ENCODE results near the gene NFIC. TPM values are rescaled to one million over a fixed set of nuclear protein-coding genes. Genes with fewer than 3 reads are reported as not detected.
"Not testable (repeated sequence)": the region's sequence is repeated elsewhere in the genome, so short reads cannot be mapped to it uniquely, and the experiment has no call there.

The NFIC gene
- total RNA-seq, 2 experiments from 2014 or later, result 12.6 to 13.1 TPM

GRCh38 chr19:3430366-3430680, 63.9 kb downstream of the NFIC start:
- not testable (repeated sequence) for H3K9me3 Mint-ChIP-seq, H3K4me3 Mint-ChIP-seq, H3K27ac Mint-ChIP-seq, DNase-seq, H3K27me3 Mint-ChIP-seq
- ChIA-PET POLR2A (interaction anchor here (1.1 kb wide), 1 partner anchor 8 kb away, joined by 3 read pairs; no protein-coding TSS in a partner anchor), CTCF (interaction anchor here (0.7 to 3.1 kb wide), 16 partner anchors 9 to 866 kb away, joined by 3 to 44 read pairs (median 6); partner anchors contain the start of gene DOHH)
- H3K36me3 Mint-ChIP-seq (ENCODE audit: low read depth), result peaks cover 11% of the 10 kb centered on the region
- peaks cover 12% of the 10 kb centered on the region for H3K4me1 Mint-ChIP-seq

DNA sequence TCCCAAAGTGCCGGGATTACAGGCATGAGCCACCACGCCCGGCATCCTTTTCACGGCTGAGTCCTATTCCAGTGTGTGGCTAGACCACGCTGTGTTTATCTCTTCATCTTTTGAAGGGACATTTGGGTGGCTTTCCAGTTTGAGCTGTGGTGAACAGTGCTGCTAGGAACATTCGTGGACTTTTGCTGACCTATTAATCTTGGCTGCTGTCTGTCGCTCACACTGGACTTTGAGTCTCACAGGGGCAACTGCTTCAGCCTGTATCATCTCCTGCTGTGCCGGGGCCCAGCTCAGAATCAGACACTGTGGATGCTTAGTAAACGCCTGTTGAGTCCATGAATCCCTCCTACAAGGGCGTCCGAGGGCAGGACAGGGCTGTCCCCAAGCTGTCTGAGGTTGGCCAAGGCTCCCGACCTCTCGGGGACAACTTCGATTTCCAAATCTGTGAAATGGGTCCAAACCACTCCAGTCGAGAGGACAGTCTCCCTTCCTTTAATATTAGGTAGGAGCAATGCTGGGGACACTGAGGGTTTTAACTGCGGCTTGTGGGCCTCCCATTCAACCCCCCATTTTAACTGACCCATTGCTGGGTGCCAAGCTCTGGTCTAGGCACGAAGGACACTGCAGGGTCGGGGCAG, 65.5 kb downstream of the NFIC start:
- ChIA-PET CTCF (interaction anchor here (0.7 to 3.1 kb wide), 4 partner anchors 8 to 481 kb away, joined by 5 to 16 read pairs (median 8); no protein-coding TSS in a partner anchor), POLR2A (no interaction called here)
- peaks cover 2% of the 10 kb centered on the region for H3K9me3 Mint-ChIP-seq
- H3K27me3 Mint-ChIP-seq, result no peaks in the 10 kb centered on the region
- no peak overlapping the region for H3K4me3 Mint-ChIP-seq
- no peak for DNase-seq
- peaks cover 16% of the 10 kb centered on the region for H3K4me1 Mint-ChIP-seq
- peaks cover 11% of the 10 kb centered on the region for H3K36me3 Mint-ChIP-seq (ENCODE audit: low read depth)
- H3K27ac Mint-ChIP-seq, result no peak overlapping the region

DNA sequence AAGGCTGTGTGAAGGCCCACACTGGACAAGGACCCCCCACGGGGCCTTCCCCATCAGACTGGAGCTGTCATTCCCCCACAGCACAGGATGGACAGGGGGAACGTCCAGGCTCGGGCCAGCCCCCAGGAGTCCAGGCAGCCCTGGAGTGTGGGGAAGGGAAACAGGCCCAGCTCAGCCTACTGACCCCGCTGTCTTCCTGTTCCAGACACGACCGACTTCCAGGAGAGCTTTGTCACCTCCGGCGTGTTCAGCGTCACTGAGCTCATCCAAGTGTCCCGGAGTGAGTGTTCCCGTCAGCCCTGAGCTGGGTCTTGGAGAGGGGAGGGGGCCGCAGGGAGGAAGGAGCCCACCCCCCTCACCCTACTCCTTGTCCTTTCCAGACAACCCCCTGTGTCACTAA, 66.9 kb downstream of the NFIC start:
- DNase-seq, result no peak
- ChIA-PET CTCF (interaction anchor here (0.8 to 1.0 kb wide), 2 partner anchors 10 to 108 kb away, joined by 3 to 4 read pairs; no protein-coding TSS in a partner anchor), POLR2A (no interaction called here)
- Mint-ChIP-seq H3K27me3 (no peaks in the 10 kb centered on the region), H3K9me3 (peaks cover 2% of the 10 kb centered on the region), H3K27ac (no peak overlapping the region), H3K4me3 (no peak overlapping the region), H3K4me1 (peaks cover 16% of the 10 kb centered on the region), H3K36me3 (ENCODE audit: low read depth) (peaks cover 11% of the 10 kb centered on the region)

DNA sequence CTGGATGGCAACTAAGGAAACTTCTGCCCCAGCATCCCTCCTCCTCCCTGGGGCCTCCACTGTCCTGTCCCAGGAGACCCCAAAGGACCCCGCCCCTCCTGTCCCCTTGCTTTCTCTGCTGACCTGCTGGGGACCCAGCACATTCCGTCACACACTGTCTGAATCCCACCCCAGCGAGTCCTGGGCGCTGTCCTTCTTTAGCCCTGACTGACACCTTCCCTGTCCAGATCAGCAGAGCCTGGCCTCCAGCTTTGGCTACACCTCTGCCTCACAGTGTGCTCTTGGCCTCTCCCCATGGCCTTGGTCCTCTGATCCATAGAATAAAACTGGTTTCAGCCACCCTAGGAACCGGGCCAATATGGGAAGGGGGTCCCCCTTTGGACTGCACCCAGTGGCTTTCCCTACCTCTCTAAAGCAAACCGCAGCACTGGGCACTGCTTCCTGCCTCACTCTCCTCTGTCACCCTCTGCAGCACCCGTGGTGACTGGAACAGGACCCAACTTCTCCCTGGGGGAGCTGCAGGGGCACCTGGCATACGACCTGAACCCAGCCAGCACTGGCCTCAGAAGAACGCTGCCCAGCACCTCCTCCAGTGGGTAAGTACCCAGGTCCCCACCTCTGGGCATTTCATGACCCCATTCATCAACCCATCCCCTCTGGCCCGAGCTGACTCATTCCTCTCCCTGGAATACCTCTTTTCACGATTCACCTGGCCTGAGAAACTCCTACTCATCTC, 67.6 kb downstream of the NFIC start:
- Mint-ChIP-seq H3K27me3 (no peaks in the 10 kb centered on the region), H3K4me1 (peaks cover 16% of the 10 kb centered on the region), H3K9me3 (peaks cover 2% of the 10 kb centered on the region), H3K27ac (peak overlapping the region; percentile 95), H3K36me3 (ENCODE audit: low read depth) (peaks cover 11% of the 10 kb centered on the region), H3K4me3 (peak overlapping the region; percentile 97)
- ChIA-PET POLR2A (interaction anchor here (0.7 to 1.0 kb wide), 2 partner anchors 50 to 74 kb away, joined by 3 read pairs; no protein-coding TSS in a partner anchor), CTCF (interaction anchor here (1.0 to 1.6 kb wide), 2 partner anchors 9 to 37 kb away, joined by 3 to 4 read pairs; no protein-coding TSS in a partner anchor)
- DNase-seq, result no peak

DNA sequence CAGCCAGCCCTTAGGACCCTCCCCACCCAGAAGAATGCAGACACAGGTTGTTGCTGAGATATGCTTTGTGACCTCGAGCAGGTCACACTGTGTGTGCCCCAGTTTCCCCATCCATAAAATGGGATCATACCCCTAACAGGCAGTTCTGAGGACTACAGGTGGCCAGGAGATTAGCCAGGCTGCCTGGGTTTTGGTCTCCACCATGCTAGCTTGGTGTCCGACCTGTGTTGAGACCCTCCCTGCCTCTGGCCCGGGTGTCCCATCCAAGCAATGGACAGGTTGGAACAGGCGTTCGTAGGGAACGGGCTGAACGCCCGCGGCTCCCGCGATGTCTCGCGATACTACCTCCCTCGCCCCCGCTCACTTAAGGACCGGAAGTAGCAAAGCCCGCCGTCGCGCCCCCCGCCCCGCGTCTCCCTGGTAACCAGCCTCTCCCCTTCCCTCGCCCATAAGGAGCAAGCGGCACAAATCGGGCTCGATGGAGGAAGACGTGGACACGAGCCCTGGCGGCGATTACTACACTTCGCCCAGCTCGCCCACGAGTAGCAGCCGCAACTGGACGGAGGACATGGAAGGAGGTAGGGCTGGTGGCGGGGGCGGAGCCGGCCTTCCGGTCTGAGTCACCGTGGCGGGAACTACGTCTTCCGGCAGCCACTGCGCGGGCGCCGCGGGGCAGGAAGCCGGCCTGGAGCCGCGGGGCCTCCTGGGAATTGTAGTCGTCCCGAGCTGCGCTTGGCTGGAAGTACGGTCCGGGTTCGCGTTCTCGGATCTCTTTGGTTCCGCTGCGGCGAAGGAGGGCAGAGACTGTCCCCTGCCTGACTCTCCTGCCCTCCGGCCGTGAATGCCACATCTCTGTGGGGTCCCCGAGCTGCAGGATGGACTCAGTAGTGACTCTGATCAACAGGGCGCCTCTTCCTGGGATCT, 68.5 kb downstream of the NFIC start:
- ChIA-PET CTCF (interaction anchor here (0.8 to 1.6 kb wide), 3 partner anchors 36 to 553 kb away, joined by 3 to 10 read pairs (median 4); no protein-coding TSS in a partner anchor), POLR2A (interaction anchor here (0.7 to 1.0 kb wide), 2 partner anchors 51 to 75 kb away, joined by 3 read pairs; no protein-coding TSS in a partner anchor)
- H3K27ac Mint-ChIP-seq, result peak overlapping the region; percentile 95
- H3K27me3 Mint-ChIP-seq, result no peaks in the 10 kb centered on the region
- H3K4me1 Mint-ChIP-seq, result peaks cover 17% of the 10 kb centered on the region
- DNase-seq, result peak; percentile 96
- peaks cover 11% of the 10 kb centered on the region for H3K36me3 Mint-ChIP-seq (ENCODE audit: low read depth)
- peak overlapping the region; percentile 97 for H3K4me3 Mint-ChIP-seq
- H3K9me3 Mint-ChIP-seq, result peaks cover 2% of the 10 kb centered on the region

DNA sequence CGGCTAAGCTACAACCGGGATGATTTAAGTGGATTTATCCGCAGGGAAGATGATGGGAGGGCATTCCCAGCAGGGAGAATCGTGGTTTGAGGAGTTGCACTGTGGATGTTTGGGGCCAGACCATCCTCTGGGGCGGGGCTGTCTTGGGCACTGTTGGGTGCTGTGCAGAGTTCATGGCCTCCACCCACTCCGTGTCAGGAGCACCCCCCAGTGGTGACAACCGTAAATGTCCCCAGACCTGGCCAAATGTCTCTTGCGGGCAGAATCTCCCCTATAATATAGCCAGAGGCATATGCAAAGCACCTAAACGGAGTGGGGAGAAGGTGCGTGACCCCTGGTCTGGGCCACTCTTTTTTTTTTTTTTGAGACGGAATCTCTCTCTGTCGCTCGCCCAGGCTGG, 73.7 kb downstream of the NFIC start:
- CTCF ChIA-PET, result interaction anchor here (0.7 to 2.2 kb wide), 5 partner anchors 10 to 117 kb away, joined by 3 to 16 read pairs (median 3); no protein-coding TSS in a partner anchor
- no peaks in the 10 kb centered on the region for H3K9me3 Mint-ChIP-seq
- no peak overlapping the region for H3K4me3 Mint-ChIP-seq
- no peaks in the 10 kb centered on the region for H3K27me3 Mint-ChIP-seq
- H3K4me1 Mint-ChIP-seq, result peaks cover 9% of the 10 kb centered on the region
- no peak overlapping the region for H3K27ac Mint-ChIP-seq
- peak; percentile 65 for DNase-seq
- POLR2A ChIA-PET, result no interaction called here
- H3K36me3 Mint-ChIP-seq (ENCODE audit: low read depth), result no peaks in the 10 kb centered on the region

DNA sequence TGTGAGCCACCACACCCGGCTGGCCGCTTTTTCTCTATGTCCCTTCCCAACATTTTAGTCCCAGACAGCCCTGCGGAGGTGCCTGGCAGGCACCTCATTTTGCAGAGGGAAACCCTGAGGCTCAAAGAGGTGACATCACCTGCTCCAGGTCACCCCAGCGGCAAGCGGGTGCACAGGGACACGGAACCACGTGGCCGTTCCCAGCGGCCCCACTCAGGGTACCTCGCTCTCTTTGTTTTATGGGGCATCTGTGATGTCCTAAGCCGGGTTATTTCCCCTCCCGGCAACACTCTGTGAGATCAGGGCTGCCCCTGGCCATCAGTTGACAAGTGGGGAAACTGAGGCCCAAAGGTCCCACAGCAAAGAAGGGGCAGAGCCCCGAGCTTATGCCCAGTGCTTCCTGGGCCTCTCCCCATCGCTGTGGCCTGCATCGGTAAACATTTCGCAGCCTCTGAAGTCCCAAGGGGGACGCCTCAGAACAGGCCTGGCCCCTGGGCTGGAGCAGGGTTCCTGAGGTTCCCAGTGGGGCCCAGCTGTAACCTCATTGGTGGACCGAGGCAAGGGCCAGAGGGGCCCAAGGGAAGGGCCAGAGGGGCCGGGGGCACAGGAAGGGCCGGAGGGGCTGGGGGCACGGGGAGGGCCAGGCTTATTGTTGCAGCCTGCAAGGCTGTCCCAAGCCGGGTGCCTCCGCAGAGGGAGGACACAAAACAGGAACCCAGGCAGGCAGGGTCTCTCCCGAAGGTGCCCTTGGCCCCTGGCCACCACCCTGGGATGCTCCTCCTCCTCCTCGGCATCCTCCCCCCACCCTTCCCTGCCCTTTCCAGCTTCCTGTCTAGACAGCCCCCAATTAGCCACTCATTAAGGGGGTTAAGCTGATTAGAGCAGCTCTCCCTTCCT, 75.0 kb downstream of the NFIC start:
- Mint-ChIP-seq H3K27me3 (no peaks in the 10 kb centered on the region), H3K4me1 (peaks cover 3% of the 10 kb centered on the region), H3K4me3 (no peak overlapping the region), H3K27ac (no peak overlapping the region), H3K36me3 (ENCODE audit: low read depth) (no peaks in the 10 kb centered on the region), H3K9me3 (no peaks in the 10 kb centered on the region)
- CTCF ChIA-PET, result interaction anchor here (0.6 to 1.7 kb wide), 4 partner anchors 12 to 133 kb away, joined by 3 to 5 read pairs (median 3); no protein-coding TSS in a partner anchor
- DNase-seq, result no peak
- POLR2A ChIA-PET, result no interaction called here

GRCh38 chr19:3441986-3442329, 75.6 kb downstream of the NFIC start:
- H3K4me1 Mint-ChIP-seq, result peaks cover 3% of the 10 kb centered on the region
- DNase-seq, result no peak
- H3K36me3 Mint-ChIP-seq (ENCODE audit: low read depth), result no peaks in the 10 kb centered on the region
- no peaks in the 10 kb centered on the region for H3K27me3 Mint-ChIP-seq
- no peak overlapping the region for H3K27ac Mint-ChIP-seq
- H3K9me3 Mint-ChIP-seq, result no peaks in the 10 kb centered on the region
- CTCF ChIA-PET, result interaction anchor here (0.6 to 1.7 kb wide), 3 partner anchors 9 to 134 kb away, joined by 3 to 5 read pairs (median 4); no protein-coding TSS in a partner anchor
- H3K4me3 Mint-ChIP-seq, result no peak overlapping the region
- POLR2A ChIA-PET, result no interaction called here

GRCh38 chr19:3442487-3443071, 76.2 kb downstream of the NFIC start:
- Mint-ChIP-seq H3K27me3 (no peaks in the 10 kb centered on the region), H3K4me1 (peaks cover 3% of the 10 kb centered on the region), H3K27ac (no peak overlapping the region), H3K9me3 (no peaks in the 10 kb centered on the region), H3K4me3 (no peak overlapping the region), H3K36me3 (ENCODE audit: low read depth) (no peaks in the 10 kb centered on the region)
- no peak for DNase-seq
- ChIA-PET POLR2A (no interaction called here), CTCF (interaction anchor here (1.5 to 1.7 kb wide), 2 partner anchors 9 to 13 kb away, joined by 4 to 5 read pairs; no protein-coding TSS in a partner anchor)

DNA sequence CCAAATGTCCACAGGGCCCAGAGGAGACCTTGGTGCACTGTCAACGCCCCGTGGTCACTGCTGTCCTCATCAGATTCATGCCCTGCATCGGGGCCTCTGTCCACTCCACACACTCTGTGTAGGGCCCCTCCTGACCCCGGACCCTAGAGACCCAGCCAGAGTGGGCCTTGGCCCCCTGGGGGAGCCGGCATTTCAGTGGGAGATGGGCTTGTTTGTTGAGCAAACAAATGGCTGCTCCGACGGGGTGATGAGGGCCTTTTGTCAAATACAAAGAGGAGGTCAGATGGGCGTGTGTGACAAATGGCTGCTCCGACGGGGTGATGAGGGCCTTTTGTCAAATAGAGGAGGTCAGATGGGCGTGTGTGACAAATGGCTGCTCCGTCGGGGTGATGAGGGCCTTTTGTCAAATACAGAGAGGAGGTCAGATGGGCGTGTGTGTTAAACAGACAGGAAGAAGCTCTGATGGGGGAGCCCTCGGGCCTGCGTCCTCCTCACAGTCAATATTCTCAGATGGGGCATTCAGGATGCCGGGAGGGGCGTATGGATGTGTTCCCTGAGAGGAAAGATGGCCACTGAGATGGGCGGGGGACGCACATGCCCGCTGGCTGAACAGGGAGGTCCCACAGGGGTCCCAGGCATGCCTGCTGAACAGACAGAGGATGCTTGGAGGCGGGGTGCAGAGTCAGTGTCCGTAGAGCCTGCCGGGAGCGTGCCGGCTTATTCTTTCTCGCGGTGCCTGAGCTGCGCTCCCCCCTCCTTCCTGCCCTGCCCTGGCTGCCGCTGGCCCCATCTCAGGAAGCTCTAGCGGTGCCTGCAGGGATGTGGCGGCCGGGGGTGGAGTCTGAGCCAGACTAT, 77.7 kb downstream of the NFIC start:
- no peak overlapping the region for H3K4me3 Mint-ChIP-seq
- H3K27me3 Mint-ChIP-seq, result no peaks in the 10 kb centered on the region
- ChIA-PET POLR2A (no interaction called here), CTCF (interaction anchor here (1.5 kb wide), 1 partner anchor 11 kb away, joined by 4 read pairs; no protein-coding TSS in a partner anchor)
- no peak for DNase-seq
- no peaks in the 10 kb centered on the region for H3K36me3 Mint-ChIP-seq (ENCODE audit: low read depth)
- peaks cover 3% of the 10 kb centered on the region for H3K4me1 Mint-ChIP-seq
- no peaks in the 10 kb centered on the region for H3K9me3 Mint-ChIP-seq
- no peak overlapping the region for H3K27ac Mint-ChIP-seq

DNA sequence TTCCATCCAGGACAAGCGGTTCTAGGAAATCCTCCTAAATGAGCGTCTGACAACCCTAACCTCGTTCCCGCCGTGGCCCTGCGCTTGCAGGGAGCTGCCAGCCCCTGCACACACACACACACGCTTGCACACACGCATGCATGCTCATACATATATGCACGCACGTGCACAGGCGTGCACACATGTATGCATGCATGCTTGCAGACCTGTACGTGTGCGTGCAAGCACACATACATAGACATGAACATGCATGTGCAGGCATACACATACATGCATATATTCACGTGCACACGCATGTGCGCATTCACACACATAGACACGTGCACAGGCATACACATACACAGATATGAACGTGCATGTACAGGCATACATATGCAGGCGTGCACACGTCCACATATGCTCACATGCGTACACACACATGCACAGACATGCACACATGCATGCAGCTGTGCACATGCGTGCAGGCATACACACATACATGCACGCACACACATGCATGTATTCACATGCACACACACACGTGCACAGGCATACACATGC, 78.4 kb downstream of the NFIC start:
- no peak overlapping the region for H3K27ac Mint-ChIP-seq
- peaks cover 3% of the 10 kb centered on the region for H3K4me1 Mint-ChIP-seq
- POLR2A ChIA-PET, result no interaction called here
- H3K9me3 Mint-ChIP-seq, result no peaks in the 10 kb centered on the region
- H3K27me3 Mint-ChIP-seq, result no peaks in the 10 kb centered on the region
- CTCF ChIA-PET, result no interaction called here
- no peak overlapping the region for H3K4me3 Mint-ChIP-seq
- DNase-seq, result no peak
- H3K36me3 Mint-ChIP-seq (ENCODE audit: low read depth), result no peaks in the 10 kb centered on the region
